HepG2 (cell line): ENCODE data around the gene RPRD2.

Experiments used
- TF ChIP-seq, protein P1 (sequence below): sonication (generic); formaldehyde crosslinking; IDR thresholded peaks from 2 replicates; pipeline ENCODE4 v1.8.0; 2022; ENCODE audit warnings: mild to moderate bottlenecking, missing genetic modification reagents; ENCODE audit not compliant: insufficient replicate concordance
- TF ChIP-seq, protein P2 (sequence below): sonication (generic); formaldehyde crosslinking; IDR thresholded peaks from 2 replicates; pipeline ENCODE4 v1.5.0; 2020; ENCODE audit warnings: mild to moderate bottlenecking, missing genetic modification reagents, moderate library complexity
- TF ChIP-seq, protein P3 (sequence below): sonication (generic); formaldehyde crosslinking; conservative IDR thresholded peaks from 2 replicates; pipeline ENCODE4 v1.4.0; 2020; ENCODE audit warnings: missing genetic modification reagents

DNA sequence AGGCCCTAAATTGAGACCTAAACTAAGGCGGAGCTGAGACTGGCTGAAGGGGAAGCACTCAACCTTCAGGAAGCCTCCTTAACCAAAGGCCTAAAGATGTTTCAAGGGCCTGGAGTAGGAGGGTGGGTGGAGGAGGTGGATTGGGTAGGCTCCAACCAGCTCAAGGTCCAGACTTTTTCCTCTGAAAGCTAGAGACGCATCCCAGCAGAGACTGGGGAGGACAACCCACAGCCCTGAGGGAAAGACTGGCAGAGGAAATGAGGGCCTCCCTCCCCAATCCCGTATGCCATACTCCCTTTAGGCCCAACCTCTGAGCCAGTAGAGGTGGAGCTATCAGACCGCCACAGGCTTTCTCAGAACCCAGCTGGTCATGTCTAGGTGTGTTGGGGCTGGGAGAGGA lies 145.0 kb downstream of the RPRD2 start:
- TF ChIP-seq, protein P1, sequence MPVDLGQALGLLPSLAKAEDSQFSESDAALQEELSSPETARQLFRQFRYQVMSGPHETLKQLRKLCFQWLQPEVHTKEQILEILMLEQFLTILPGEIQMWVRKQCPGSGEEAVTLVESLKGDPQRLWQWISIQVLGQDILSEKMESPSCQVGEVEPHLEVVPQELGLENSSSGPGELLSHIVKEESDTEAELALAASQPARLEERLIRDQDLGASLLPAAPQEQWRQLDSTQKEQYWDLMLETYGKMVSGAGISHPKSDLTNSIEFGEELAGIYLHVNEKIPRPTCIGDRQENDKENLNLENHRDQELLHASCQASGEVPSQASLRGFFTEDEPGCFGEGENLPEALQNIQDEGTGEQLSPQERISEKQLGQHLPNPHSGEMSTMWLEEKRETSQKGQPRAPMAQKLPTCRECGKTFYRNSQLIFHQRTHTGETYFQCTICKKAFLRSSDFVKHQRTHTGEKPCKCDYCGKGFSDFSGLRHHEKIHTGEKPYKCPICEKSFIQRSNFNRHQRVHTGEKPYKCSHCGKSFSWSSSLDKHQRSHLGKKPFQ, result no peak
- TF ChIP-seq, protein P2, sequence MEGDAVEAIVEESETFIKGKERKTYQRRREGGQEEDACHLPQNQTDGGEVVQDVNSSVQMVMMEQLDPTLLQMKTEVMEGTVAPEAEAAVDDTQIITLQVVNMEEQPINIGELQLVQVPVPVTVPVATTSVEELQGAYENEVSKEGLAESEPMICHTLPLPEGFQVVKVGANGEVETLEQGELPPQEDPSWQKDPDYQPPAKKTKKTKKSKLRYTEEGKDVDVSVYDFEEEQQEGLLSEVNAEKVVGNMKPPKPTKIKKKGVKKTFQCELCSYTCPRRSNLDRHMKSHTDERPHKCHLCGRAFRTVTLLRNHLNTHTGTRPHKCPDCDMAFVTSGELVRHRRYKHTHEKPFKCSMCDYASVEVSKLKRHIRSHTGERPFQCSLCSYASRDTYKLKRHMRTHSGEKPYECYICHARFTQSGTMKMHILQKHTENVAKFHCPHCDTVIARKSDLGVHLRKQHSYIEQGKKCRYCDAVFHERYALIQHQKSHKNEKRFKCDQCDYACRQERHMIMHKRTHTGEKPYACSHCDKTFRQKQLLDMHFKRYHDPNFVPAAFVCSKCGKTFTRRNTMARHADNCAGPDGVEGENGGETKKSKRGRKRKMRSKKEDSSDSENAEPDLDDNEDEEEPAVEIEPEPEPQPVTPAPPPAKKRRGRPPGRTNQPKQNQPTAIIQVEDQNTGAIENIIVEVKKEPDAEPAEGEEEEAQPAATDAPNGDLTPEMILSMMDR (CRISPR knock-in tag), result no peak
- TF ChIP-seq, protein P3, sequence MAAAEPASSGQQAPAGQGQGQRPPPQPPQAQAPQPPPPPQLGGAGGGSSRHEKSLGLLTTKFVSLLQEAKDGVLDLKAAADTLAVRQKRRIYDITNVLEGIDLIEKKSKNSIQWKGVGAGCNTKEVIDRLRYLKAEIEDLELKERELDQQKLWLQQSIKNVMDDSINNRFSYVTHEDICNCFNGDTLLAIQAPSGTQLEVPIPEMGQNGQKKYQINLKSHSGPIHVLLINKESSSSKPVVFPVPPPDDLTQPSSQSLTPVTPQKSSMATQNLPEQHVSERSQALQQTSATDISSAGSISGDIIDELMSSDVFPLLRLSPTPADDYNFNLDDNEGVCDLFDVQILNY (CRISPR knock-in tag), result no peak
